Fibroblast of the aortic adventitia (primary cell): Measurements from ENCODE around the gene ATG16L1. TPM values are rescaled to one million over a fixed set of nuclear protein-coding genes. Genes with fewer than 3 reads are reported as not detected.

Experiments used
- DNase-seq: peaks from one replicate; pipeline ENCODE4 v3.0.0-alpha.2; 2010; ENCODE audit warnings: low read depth
- H3K4me3 ChIP-seq: 2 replicates; pipeline ENCODE4 v1.5.1; 2011; ENCODE audit warnings: low read depth, mild to moderate bottlenecking, control low read depth, low read length, moderate library complexity
- CTCF ChIP-seq: IDR thresholded peaks from 2 replicates; pipeline ENCODE4 v1.5.1; 2011; ENCODE audit warnings: mild to moderate bottlenecking, low read length, control low read depth, inconsistent platforms; ENCODE audit not compliant: insufficient read depth
- total RNA-seq: library from RNA; depleted of rRNA; stranded (reverse); fragments of >200 nt; gene quantifications from 2 replicates; pipeline ENCODE4 v1.2.3, GENCODE V29; 2012; ENCODE audit warnings: low replicate concordance

ATG16L1 gene
- total RNA-seq, 1 donor = 28.6 TPM

GRCh38 chr2:233235977-233236376 lies 15.5 kb upstream of the ATG16L1 start:
- TF ChIP-seq CTCF = no peak
- no peak for DNase-seq

GRCh38 chr2:233236820-233237589 lies 14.5 kb upstream of the ATG16L1 start:
- no peak for DNase-seq
- H3K4me3 ChIP-seq = no peak overlapping the region
- TF ChIP-seq CTCF = no peak

More at GRCh38 chr2:233235977-233236376, 15.5 kb upstream of the ATG16L1 start:
- H3K4me3 ChIP-seq = no peak overlapping the region

- no peak for TF ChIP-seq CTCF
- H3K4me3 ChIP-seq = no peak overlapping the region
- no peak for DNase-seq
These were observed 10.6 kb upstream of the ATG16L1 start for GRCh38 chr2:233240897-233241296.

GRCh38 chr2:233241803-233242202 lies 9.7 kb upstream of the ATG16L1 start:
- DNase-seq = no peak
- H3K4me3 ChIP-seq = no peak overlapping the region
- TF ChIP-seq CTCF = no peak

GRCh38 chr2:233242231-233242927 lies 9.1 kb upstream of the ATG16L1 start:
- H3K4me3 ChIP-seq = no peak overlapping the region
- DNase-seq = peak; percentile 40
- TF ChIP-seq CTCF = no peak

- H3K4me3 ChIP-seq = no peak overlapping the region
- DNase-seq = no peak
- TF ChIP-seq CTCF = no peak
These were observed 8.1 kb upstream of the ATG16L1 start for GRCh38 chr2:233243348-233243747.
